T-helper 1 cell treated with Interleukin-12 subunit alpha and Interleukin-12 subunit beta and Interleukin-4 antibody, amounts not matched to agents 30 μg/mL and 1 μg/mL, for 36 hours (primary cell): ENCODE results near the gene ARHGEF16.

Source experiments
- H3K27ac Mint-ChIP-seq: one replicate; pipeline ENCODE4 v1.8.0; 2021; ENCODE audit warnings: mild to moderate bottlenecking, mixed read lengths
- H3K27me3 Mint-ChIP-seq: one replicate; pipeline ENCODE4 v1.8.0; 2021; ENCODE audit warnings: low read depth, mixed read lengths
- H3K36me3 Mint-ChIP-seq: one replicate; pipeline ENCODE4 v1.8.0; 2021; ENCODE audit warnings: low read depth, mixed read lengths
- H3K4me1 Mint-ChIP-seq: one replicate; pipeline ENCODE4 v1.8.0; 2021; ENCODE audit warnings: low read depth, mixed read lengths
- H3K4me3 Mint-ChIP-seq: one replicate; pipeline ENCODE4 v1.8.0; 2021; ENCODE audit warnings: mild to moderate bottlenecking, moderate library complexity, mixed read lengths
- H3K9me3 Mint-ChIP-seq: one replicate; pipeline ENCODE4 v1.8.0; 2021; ENCODE audit warnings: mixed read lengths

ARHGEF16 gene

GRCh38 chr1:3453203-3453761, 1.2 kb upstream of the ARHGEF16 start:
- H3K4me3 Mint-ChIP-seq = no peak overlapping the region
- no peaks in the 10 kb centered on the region for H3K4me1 Mint-ChIP-seq
- no peak overlapping the region for H3K27ac Mint-ChIP-seq
- H3K27me3 Mint-ChIP-seq = peaks cover 13% of the 10 kb centered on the region
- no peaks in the 10 kb centered on the region for H3K36me3 Mint-ChIP-seq
- no peaks in the 10 kb centered on the region for H3K9me3 Mint-ChIP-seq

- H3K27me3 Mint-ChIP-seq = peaks cover 10% of the 10 kb centered on the region
- H3K27ac Mint-ChIP-seq = no peak overlapping the region
- H3K4me3 Mint-ChIP-seq = no peak overlapping the region
- H3K4me1 Mint-ChIP-seq = no peaks in the 10 kb centered on the region
- H3K9me3 Mint-ChIP-seq = no peaks in the 10 kb centered on the region
- H3K36me3 Mint-ChIP-seq = no peaks in the 10 kb centered on the region
Observed at GRCh38 chr1:3454811-3455618, 550 bp downstream of the ARHGEF16 start.

GRCh38 chr1:3455670-3456448, 1.4 kb downstream of the ARHGEF16 start:
- Mint-ChIP-seq H3K9me3 (no peaks in the 10 kb centered on the region), H3K27ac (no peak overlapping the region), H3K27me3 (peaks cover 10% of the 10 kb centered on the region), H3K36me3 (no peaks in the 10 kb centered on the region), H3K4me1 (no peaks in the 10 kb centered on the region), H3K4me3 (no peak overlapping the region)

GRCh38 chr1:3456449-3456963, 2.0 kb downstream of the ARHGEF16 start:
- Mint-ChIP-seq H3K36me3 (no peaks in the 10 kb centered on the region), H3K4me1 (no peaks in the 10 kb centered on the region), H3K27me3 (peaks cover 10% of the 10 kb centered on the region), H3K27ac (no peak overlapping the region), H3K9me3 (no peaks in the 10 kb centered on the region), H3K4me3 (no peak overlapping the region)

GRCh38 chr1:3456964-3457909, 2.8 kb downstream of the ARHGEF16 start:
- H3K4me3 Mint-ChIP-seq = no peak overlapping the region

GRCh38 chr1:3457910-3458883, 3.7 kb downstream of the ARHGEF16 start:
- Mint-ChIP-seq H3K9me3 (no peaks in the 10 kb centered on the region), H3K4me3 (no peak overlapping the region), H3K4me1 (no peaks in the 10 kb centered on the region), H3K27ac (no peak overlapping the region), H3K27me3 (peaks cover 9% of the 10 kb centered on the region), H3K36me3 (no peaks in the 10 kb centered on the region)

More at GRCh38 chr1:3456964-3457909, 2.8 kb downstream of the ARHGEF16 start:
- Mint-ChIP-seq H3K4me1 (no peaks in the 10 kb centered on the region), H3K27me3 (peaks cover 10% of the 10 kb centered on the region), H3K9me3 (no peaks in the 10 kb centered on the region), H3K27ac (no peak overlapping the region), H3K36me3 (no peaks in the 10 kb centered on the region)

GRCh38 chr1:3459051-3459908, 4.8 kb downstream of the ARHGEF16 start:
- Mint-ChIP-seq H3K9me3 (no peaks in the 10 kb centered on the region), H3K27me3 (peaks cover 7% of the 10 kb centered on the region), H3K27ac (no peak overlapping the region), H3K36me3 (no peaks in the 10 kb centered on the region), H3K4me1 (no peaks in the 10 kb centered on the region), H3K4me3 (no peak overlapping the region)

GRCh38 chr1:3459940-3460671, 5.6 kb downstream of the ARHGEF16 start:
- H3K27ac Mint-ChIP-seq = no peak overlapping the region
- H3K27me3 Mint-ChIP-seq = peaks cover 6% of the 10 kb centered on the region
- no peaks in the 10 kb centered on the region for H3K36me3 Mint-ChIP-seq
- no peak overlapping the region for H3K4me3 Mint-ChIP-seq
- no peaks in the 10 kb centered on the region for H3K4me1 Mint-ChIP-seq
- H3K9me3 Mint-ChIP-seq = no peaks in the 10 kb centered on the region

GRCh38 chr1:3460672-3461131, 6.2 kb downstream of the ARHGEF16 start:
- Mint-ChIP-seq H3K27ac (no peak overlapping the region), H3K27me3 (no peaks in the 10 kb centered on the region), H3K4me1 (no peaks in the 10 kb centered on the region), H3K9me3 (no peaks in the 10 kb centered on the region), H3K4me3 (no peak overlapping the region), H3K36me3 (no peaks in the 10 kb centered on the region)

GRCh38 chr1:3461238-3461933, 6.9 kb downstream of the ARHGEF16 start:
- Mint-ChIP-seq H3K4me3 (no peak overlapping the region), H3K9me3 (no peaks in the 10 kb centered on the region), H3K36me3 (no peaks in the 10 kb centered on the region), H3K27ac (no peak overlapping the region), H3K4me1 (no peaks in the 10 kb centered on the region), H3K27me3 (no peaks in the 10 kb centered on the region)

GRCh38 chr1:3461934-3462275, 7.4 kb downstream of the ARHGEF16 start:
- H3K27me3 Mint-ChIP-seq = no peaks in the 10 kb centered on the region
- H3K9me3 Mint-ChIP-seq = no peaks in the 10 kb centered on the region
- no peak overlapping the region for H3K27ac Mint-ChIP-seq
- no peaks in the 10 kb centered on the region for H3K4me1 Mint-ChIP-seq
- H3K36me3 Mint-ChIP-seq = no peaks in the 10 kb centered on the region
- H3K4me3 Mint-ChIP-seq = no peak overlapping the region
